Chondrocyte (in vitro differentiated cells): Measurements from ENCODE around the gene SLC28A1. TPM values are rescaled to one million over a fixed set of nuclear protein-coding genes. Genes with fewer than 3 reads are reported as not detected.

Experiments
- DNase-seq: peaks from one replicate; pipeline ENCODE4 v3.0.0; 2021; ENCODE audit warnings: mixed read lengths, low spot score
- H3K27ac Mint-ChIP-seq: one replicate; pipeline ENCODE4 v1.8.0; 2021; ENCODE audit warnings: mild to moderate bottlenecking, moderate library complexity, mixed read lengths; ENCODE audit not compliant: unreplicated experiment
- H3K27me3 Mint-ChIP-seq: 2 replicates; pipeline ENCODE4 v1.8.0; 2021; ENCODE audit warnings: low read depth, mixed read lengths
- H3K36me3 Mint-ChIP-seq: 2 replicates; pipeline ENCODE4 v1.8.0; 2021; ENCODE audit warnings: low read depth, mixed read lengths
- H3K4me1 Mint-ChIP-seq: 2 replicates; pipeline ENCODE4 v1.8.0; 2021; ENCODE audit warnings: low read depth, mild to moderate bottlenecking, mixed read lengths
- H3K4me3 Mint-ChIP-seq: one replicate; pipeline ENCODE4 v1.8.0; 2021; ENCODE audit warnings: mild to moderate bottlenecking, moderate library complexity, mixed read lengths; ENCODE audit not compliant: unreplicated experiment
- H3K9me3 Mint-ChIP-seq: 2 replicates; pipeline ENCODE4 v1.8.0; 2021; ENCODE audit warnings: low read depth, mixed read lengths
- CTCF ChIP-seq: fragments of 200-600 bp; sonication (generic); IDR thresholded peaks from 2 replicates; pipeline ENCODE4 v1.5.0; 2021; ENCODE audit warnings: antibody characterized with exemption, mild to moderate bottlenecking, moderate library complexity
- total RNA-seq: library from RNA; stranded (reverse); gene quantifications from 3 replicates; pipeline ENCODE4 v1.2.1, GENCODE V29; 2021

SLC28A1 gene
- total RNA-seq, 1 donor from 2014 or later = not detected

- no peak overlapping the region for H3K27ac Mint-ChIP-seq
- H3K4me3 Mint-ChIP-seq = no peak overlapping the region
- H3K4me1 Mint-ChIP-seq = peaks cover 8% of the 10 kb centered on the region
- no peak for TF ChIP-seq CTCF
- DNase-seq = no peak
- no peaks in the 10 kb centered on the region for H3K27me3 Mint-ChIP-seq
- no peaks in the 10 kb centered on the region for H3K36me3 Mint-ChIP-seq
- H3K9me3 Mint-ChIP-seq = no peaks in the 10 kb centered on the region
Measured at GRCh38 chr15:84976746-84977345, 92.4 kb downstream of the SLC28A1 start.

- H3K4me1 Mint-ChIP-seq = peaks cover 27% of the 10 kb centered on the region
- H3K9me3 Mint-ChIP-seq = no peaks in the 10 kb centered on the region
- peak overlapping the region; percentile 92 for H3K4me3 Mint-ChIP-seq
- TF ChIP-seq CTCF = no peak
- H3K36me3 Mint-ChIP-seq = no peaks in the 10 kb centered on the region
- H3K27me3 Mint-ChIP-seq = no peaks in the 10 kb centered on the region
- no peak overlapping the region for H3K27ac Mint-ChIP-seq
- no peak for DNase-seq
Measured at GRCh38 chr15:84979651-84980050, 95.2 kb downstream of the SLC28A1 start.

- peak; percentile 96 for DNase-seq
- no peak for TF ChIP-seq CTCF
- no peaks in the 10 kb centered on the region for H3K27me3 Mint-ChIP-seq
- H3K27ac Mint-ChIP-seq = peak overlapping the region; percentile 96
- H3K9me3 Mint-ChIP-seq = no peaks in the 10 kb centered on the region
- peak overlapping the region; percentile 92 for H3K4me3 Mint-ChIP-seq
- H3K4me1 Mint-ChIP-seq = peaks cover 28% of the 10 kb centered on the region
- H3K36me3 Mint-ChIP-seq = no peaks in the 10 kb centered on the region
Measured at GRCh38 chr15:84980196-84981053, 96.0 kb downstream of the SLC28A1 start.

GRCh38 chr15:84981054-84981710, 96.7 kb downstream of the SLC28A1 start:
- no peaks in the 10 kb centered on the region for H3K9me3 Mint-ChIP-seq
- peak; percentile 96 for DNase-seq
- H3K27ac Mint-ChIP-seq = peak overlapping the region; percentile 92
- TF ChIP-seq CTCF = no peak
- no peaks in the 10 kb centered on the region for H3K27me3 Mint-ChIP-seq
- H3K4me1 Mint-ChIP-seq = peaks cover 28% of the 10 kb centered on the region
- peak overlapping the region; percentile 92 for H3K4me3 Mint-ChIP-seq
- H3K36me3 Mint-ChIP-seq = peaks cover under 1% of the 10 kb centered on the region

GRCh38 chr15:84981711-84982300, 97.3 kb downstream of the SLC28A1 start, which contains the start of gene PDE8A:
Gene PDE8A (plus strand): TSS chr15:84981856. CDS start chr15:84982163, 307 bp downstream.
- peak within 1 kb of the TSS; percentile 92 for H3K4me3 Mint-ChIP-seq
- peaks cover 2% of the 10 kb centered on the region for H3K36me3 Mint-ChIP-seq
- peak; percentile 30 for TF ChIP-seq CTCF
- H3K27ac Mint-ChIP-seq = peak within 1 kb of the TSS; percentile 96
- H3K9me3 Mint-ChIP-seq = no peaks in the 10 kb centered on the region
- no peak for DNase-seq
- peaks cover 28% of the 10 kb centered on the region for H3K4me1 Mint-ChIP-seq
- H3K27me3 Mint-ChIP-seq = no peaks in the 10 kb centered on the region
